ENCODE measurements around the gene EBI3.

EBI3 gene

DNA sequence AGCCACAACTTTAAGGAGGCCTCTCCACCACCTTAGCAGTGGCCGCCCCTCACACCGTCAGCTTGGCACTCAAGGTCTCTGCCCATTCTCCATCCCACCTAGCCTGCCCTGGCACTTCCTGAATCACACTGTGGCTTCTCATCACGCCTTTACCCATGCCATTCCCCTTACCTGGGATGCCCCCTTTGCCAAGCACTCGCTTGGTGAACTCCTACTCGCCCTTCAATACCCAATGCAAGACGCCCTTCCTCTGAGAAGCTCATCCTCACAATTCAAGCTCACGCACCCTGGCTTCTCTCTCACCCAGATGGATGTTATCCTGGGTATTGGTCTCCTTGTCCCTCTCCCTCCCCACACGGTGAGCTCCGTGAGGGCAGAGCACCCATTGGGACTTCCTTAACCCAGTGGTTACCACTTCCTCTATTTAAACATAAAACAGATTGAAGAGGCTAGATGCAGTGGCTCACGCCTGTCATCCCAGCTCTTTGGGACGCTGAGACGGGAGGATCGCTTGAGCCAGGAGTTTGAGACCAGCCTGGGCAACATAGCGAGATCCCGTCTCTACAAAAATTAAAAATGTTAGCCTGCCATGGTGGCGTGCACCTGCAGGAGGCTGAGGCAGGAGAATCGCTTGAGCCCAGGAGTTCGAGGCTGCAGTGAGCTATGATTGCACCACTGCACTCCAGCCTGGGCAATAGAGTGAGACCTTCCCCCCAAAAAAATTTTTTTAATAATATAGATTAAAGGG, 37.1 kb downstream of the EBI3 start:
- TF ChIP-seq SIN3A (IDR thresholded peaks at IDR 0.05; ENCODE audit: borderline replicate concordance, insufficient read depth, low read length): no peak
- TF ChIP-seq FOXP2 (optimal IDR thresholded peaks at IDR 0.05; ENCODE audit: borderline replicate concordance, extremely low read depth, extremely low read length, insufficient read depth): no peak
- TF ChIP-seq POLR2AphosphoS5 (IDR thresholded peaks at IDR 0.05; ENCODE audit: low read depth, low read length): no peak
- TF ChIP-seq, protein P1, sequence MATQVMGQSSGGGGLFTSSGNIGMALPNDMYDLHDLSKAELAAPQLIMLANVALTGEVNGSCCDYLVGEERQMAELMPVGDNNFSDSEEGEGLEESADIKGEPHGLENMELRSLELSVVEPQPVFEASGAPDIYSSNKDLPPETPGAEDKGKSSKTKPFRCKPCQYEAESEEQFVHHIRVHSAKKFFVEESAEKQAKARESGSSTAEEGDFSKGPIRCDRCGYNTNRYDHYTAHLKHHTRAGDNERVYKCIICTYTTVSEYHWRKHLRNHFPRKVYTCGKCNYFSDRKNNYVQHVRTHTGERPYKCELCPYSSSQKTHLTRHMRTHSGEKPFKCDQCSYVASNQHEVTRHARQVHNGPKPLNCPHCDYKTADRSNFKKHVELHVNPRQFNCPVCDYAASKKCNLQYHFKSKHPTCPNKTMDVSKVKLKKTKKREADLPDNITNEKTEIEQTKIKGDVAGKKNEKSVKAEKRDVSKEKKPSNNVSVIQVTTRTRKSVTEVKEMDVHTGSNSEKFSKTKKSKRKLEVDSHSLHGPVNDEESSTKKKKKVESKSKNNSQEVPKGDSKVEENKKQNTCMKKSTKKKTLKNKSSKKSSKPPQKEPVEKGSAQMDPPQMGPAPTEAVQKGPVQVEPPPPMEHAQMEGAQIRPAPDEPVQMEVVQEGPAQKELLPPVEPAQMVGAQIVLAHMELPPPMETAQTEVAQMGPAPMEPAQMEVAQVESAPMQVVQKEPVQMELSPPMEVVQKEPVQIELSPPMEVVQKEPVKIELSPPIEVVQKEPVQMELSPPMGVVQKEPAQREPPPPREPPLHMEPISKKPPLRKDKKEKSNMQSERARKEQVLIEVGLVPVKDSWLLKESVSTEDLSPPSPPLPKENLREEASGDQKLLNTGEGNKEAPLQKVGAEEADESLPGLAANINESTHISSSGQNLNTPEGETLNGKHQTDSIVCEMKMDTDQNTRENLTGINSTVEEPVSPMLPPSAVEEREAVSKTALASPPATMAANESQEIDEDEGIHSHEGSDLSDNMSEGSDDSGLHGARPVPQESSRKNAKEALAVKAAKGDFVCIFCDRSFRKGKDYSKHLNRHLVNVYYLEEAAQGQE (IDR thresholded peaks at IDR 0.05; ENCODE audit: insufficient read depth in 1 of 2, low read depth in 2 of 2, low read length in 2 of 2): no peak
- no peak for TF ChIP-seq TAF1 (IDR thresholded peaks at IDR 0.05; ENCODE audit: borderline replicate concordance, insufficient read depth, low read length)

DNA sequence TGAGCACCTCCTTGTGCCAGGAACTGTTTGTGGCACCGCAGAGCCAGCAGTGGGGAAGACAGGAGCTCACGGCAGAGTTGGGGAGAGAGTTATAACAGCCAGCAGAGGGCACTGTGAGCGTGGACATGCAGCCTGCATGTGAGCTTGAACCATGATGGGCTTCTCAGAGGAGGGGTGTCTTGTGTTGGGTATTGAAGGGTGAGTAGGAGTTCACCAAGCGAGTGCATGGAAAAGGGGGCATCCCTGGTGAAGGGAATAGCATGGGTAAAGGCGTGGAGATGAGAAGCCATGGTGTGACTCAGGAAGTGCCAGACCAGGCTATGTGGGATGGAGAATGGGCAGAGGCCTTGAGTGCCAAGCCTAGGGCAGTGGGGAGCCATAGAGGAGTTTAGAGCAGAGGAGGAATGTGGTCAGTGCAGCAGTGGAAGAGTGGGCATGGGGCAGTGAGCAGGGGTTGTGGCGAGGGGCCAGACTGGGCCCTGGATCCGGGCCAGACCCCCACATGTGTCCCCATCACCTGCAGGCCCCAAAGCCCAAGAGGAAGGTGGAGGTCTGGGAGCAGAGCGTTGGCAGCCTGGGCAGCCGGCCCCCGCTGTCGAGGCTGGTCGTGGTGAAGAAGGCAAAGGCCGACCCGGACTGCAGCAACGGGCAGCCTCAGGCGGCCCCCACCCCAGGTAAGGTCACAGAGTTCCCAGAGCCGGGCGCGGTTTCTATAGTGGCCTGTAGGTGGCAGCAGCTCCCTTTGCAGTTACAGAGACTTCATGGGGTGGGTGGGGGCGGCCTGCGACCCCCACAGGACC, 38.0 kb downstream of the EBI3 start:
- TF ChIP-seq, protein P1 (IDR thresholded peaks at IDR 0.05; ENCODE audit: insufficient read depth in 1 of 2, low read depth in 2 of 2, low read length in 2 of 2): no peak
- TF ChIP-seq FOXP2 (optimal IDR thresholded peaks at IDR 0.05; ENCODE audit: borderline replicate concordance, extremely low read depth, extremely low read length, insufficient read depth) (no peak), SIN3A (IDR thresholded peaks at IDR 0.05; ENCODE audit: borderline replicate concordance, insufficient read depth, low read length) (no peak), TAF1 (IDR thresholded peaks at IDR 0.05; ENCODE audit: borderline replicate concordance, insufficient read depth, low read length) (no peak), POLR2AphosphoS5 (IDR thresholded peaks at IDR 0.05; ENCODE audit: low read depth, low read length) (no peak)

DNA sequence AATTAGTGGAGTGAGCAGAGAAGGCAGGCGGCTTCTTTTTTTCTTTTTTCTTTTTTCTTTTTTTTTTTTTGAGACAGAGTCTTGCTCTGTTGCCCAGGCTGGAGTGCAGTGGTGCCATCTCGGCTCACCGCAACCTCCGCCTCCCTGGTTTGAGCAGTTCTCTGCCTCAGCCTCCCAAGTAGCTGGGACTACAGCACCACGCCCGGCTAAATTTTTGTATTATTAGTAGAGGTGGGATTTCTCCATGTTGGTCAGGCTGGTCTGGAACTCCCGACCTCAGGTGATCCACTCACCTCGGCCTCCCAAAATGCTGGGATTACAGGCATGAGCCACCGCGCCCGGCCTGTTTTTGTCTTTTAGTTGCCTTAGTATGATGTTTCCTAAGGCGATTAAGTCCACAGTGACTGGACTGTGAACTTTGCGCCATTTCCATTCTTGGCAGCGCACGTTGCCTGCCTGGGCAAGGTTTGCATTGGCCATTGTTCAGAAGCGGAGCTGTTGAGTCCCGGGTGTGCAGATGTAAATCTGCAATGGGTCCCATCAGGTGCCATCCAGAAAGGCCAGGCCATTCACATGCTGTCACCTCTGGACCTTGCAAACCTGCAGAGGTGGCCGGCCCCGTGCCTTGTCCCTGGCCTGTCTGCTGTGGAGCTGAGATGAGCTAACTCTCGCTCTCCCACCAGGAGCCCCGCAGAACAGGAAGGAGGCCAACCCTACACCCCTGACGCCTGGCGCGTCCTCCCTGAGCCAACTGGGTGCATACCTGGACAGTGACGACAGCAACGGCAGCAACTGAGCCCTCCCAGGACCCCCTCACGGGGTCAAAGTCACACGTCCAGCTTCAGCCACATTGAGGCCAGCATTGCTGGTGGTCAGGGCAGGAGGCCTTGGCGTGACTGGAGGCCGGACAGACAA, 38.8 kb downstream of the EBI3 start:
- TF ChIP-seq TAF1 (IDR thresholded peaks at IDR 0.05; ENCODE audit: borderline replicate concordance, insufficient read depth, low read length): no peak
- TF ChIP-seq FOXP2 (optimal IDR thresholded peaks at IDR 0.05; ENCODE audit: borderline replicate concordance, extremely low read depth, extremely low read length, insufficient read depth): no peak
- TF ChIP-seq POLR2AphosphoS5 (IDR thresholded peaks at IDR 0.05; ENCODE audit: low read depth, low read length): no peak
- no peak for TF ChIP-seq SIN3A (IDR thresholded peaks at IDR 0.05; ENCODE audit: borderline replicate concordance, insufficient read depth, low read length)
- TF ChIP-seq, protein P1 (IDR thresholded peaks at IDR 0.05; ENCODE audit: insufficient read depth in 1 of 2, low read depth in 2 of 2, low read length in 2 of 2): no peak

DNA sequence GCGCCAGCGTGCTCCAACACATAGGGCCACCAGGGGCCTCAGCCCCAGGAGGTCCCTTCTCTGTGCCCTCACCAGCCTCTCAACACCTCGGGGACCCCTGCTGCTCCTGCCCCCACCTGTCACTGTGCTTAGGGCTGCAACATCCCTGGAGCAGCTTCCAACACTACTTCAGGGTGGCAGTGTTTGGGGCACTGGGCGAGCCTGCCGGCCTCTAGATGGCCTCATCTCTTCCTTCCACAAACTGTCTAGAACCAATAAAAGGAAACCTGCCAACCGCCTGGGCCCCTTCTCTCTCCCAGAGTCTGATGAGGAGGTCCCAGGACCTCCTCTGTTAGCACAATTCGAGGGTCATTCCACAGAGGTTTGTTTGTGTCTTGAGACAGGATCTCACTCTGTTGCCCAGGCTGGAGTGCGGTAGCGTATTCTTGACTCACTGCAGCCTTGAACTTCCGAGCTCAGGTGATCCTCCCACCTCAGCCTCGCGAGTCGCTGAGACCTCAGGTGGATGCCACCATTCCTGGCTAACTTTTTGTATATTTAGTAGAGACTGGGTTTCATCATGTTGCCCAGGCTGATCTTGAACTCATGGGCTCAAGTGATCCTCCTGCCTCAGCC, 39.6 kb downstream of the EBI3 start:
- TF ChIP-seq TAF1 (IDR thresholded peaks at IDR 0.05; ENCODE audit: borderline replicate concordance, insufficient read depth, low read length): no peak
- no peak for TF ChIP-seq FOXP2 (optimal IDR thresholded peaks at IDR 0.05; ENCODE audit: borderline replicate concordance, extremely low read depth, extremely low read length, insufficient read depth)
- TF ChIP-seq, protein P1 (IDR thresholded peaks at IDR 0.05; ENCODE audit: insufficient read depth in 1 of 2, low read depth in 2 of 2, low read length in 2 of 2): no peak
- TF ChIP-seq SIN3A (IDR thresholded peaks at IDR 0.05; ENCODE audit: borderline replicate concordance, insufficient read depth, low read length): no peak
- TF ChIP-seq POLR2AphosphoS5 (IDR thresholded peaks at IDR 0.05; ENCODE audit: low read depth, low read length): no peak

Measured in PFSK-1 (cell line).